ENCODE data around the gene CNOT6L. TPM values are rescaled to one million over a fixed set of nuclear protein-coding genes. Genes with fewer than 3 reads are reported as not detected.

Gene CNOT6L
- total and polyA plus RNA-seq, 2 of the 4 experiments (the other 2 are of a cell fraction): 3.5 to 21.1 TPM

DNA sequence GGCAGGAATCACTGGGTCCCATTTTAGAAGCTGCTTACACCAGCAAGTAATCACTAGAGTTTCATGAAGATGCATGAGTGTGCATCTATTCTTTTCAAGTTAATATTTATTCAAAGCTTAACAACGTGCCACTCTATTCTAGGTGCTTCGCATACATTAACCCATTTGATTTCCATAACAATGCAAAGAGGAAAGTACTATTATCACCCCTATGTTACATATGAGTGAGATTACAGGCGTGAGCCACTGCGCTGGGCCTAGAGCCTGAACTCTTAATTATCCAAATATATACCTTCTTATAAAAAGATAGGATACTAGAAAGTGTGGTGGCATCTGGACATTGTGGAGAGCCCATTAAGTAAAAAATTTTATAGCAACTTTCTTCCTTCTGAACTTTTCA lies 148.1 kb downstream of the CNOT6L start:
- DNase-seq: no peak
- no peak overlapping the region for H3K27ac ChIP-seq (ENCODE audit: insufficient read depth, low read length)
- no peak overlapping the region for H3K56ac ChIP-seq (ENCODE audit: extremely low read depth, insufficient read depth, low read length)
- no peaks in the 10 kb centered on the region for H3K79me1 ChIP-seq (ENCODE audit: low read depth in 1 of 2, low read length in 2 of 2)
- no peak overlapping the region for H4K91ac ChIP-seq (ENCODE audit: insufficient read depth, low read depth, low read length)
- H3K27me3 ChIP-seq (ENCODE audit: control insufficient read depth, insufficient read depth, low read length): no peaks in the 10 kb centered on the region; the same call in 1 of the 2 replicates
- H3K18ac ChIP-seq (ENCODE audit: low read depth, low read length): no peak overlapping the region
- no peak for ATAC-seq (ENCODE audit: low read depth)
- H3K9me3 ChIP-seq (ENCODE audit: control insufficient read depth, insufficient read depth, low read length): no peaks in the 10 kb centered on the region
- BruUV-seq (replicated peaks): no TSS peak
- H3K36me3 ChIP-seq (ENCODE audit: control insufficient read depth, insufficient read depth, low read length): no peaks in the 10 kb centered on the region
- H2AK9ac ChIP-seq (replicated peaks; ENCODE audit: low read depth, low read length, poor library complexity): no peak overlapping the region
- ChIA-PET CTCF (interaction anchor here (1.1 kb wide), 1 partner anchor 27 kb away, joined by 3 read pairs; no protein-coding TSS in a partner anchor), POLR2A (ENCODE audit: unreplicated experiment) (no interaction called here)
- intact Hi-C loops (cut with micrococcal nuclease): no loop called here
- no peak overlapping the region for H2BK5ac ChIP-seq (ENCODE audit: low read depth, low read length, poor library complexity, severe bottlenecking)
- WGBS, 2 experiments (ENCODE audit: extremely low coverage in 2 of 2, insufficient read length in 1 of 2): no CpG with 5 or more reads among the region's 4 CpGs
- no peak overlapping the region for H3K4me3 ChIP-seq (ENCODE audit: insufficient read depth, low read depth, low read length)
- H3K9me1 ChIP-seq (ENCODE audit: insufficient read depth, low read length): no peaks in the 10 kb centered on the region
- no peak overlapping the region for H2BK15ac ChIP-seq (ENCODE audit: low read depth, low read length)
- dilution Hi-C loops (cut with HindIII; ENCODE audit: low sequenced_read_pairs, unreplicated experiment): no loop called here
- H2BK120ac ChIP-seq (ENCODE audit: low read depth, low read length): no peak overlapping the region
- H4K20me1 ChIP-seq (ENCODE audit: insufficient read depth, low read length): no peaks in the 10 kb centered on the region
- H3K4me2 ChIP-seq (ENCODE audit: low read depth, low read length): no peak overlapping the region
- H4K8ac ChIP-seq (ENCODE audit: low read depth in 2 of 2, low read length in 2 of 2): no peak overlapping the region
- in situ Hi-C loops (cut with MboI; ENCODE audit: low sequenced_read_pairs): no loop called here
- H3K9ac ChIP-seq (ENCODE audit: low read depth, low read length): no peak overlapping the region
- no peak overlapping the region for H2AFZ ChIP-seq (replicated peaks; ENCODE audit: low read length, poor library complexity)
- H3K4me1 ChIP-seq (ENCODE audit: control insufficient read depth, insufficient read depth, low read length): no peaks in the 10 kb centered on the region
- no peak overlapping the region for H3K14ac ChIP-seq (replicated peaks; ENCODE audit: low read depth, low read length)
- no peak overlapping the region for H2BK20ac ChIP-seq (ENCODE audit: low read depth, low read length)
- no peak overlapping the region for H3K4ac ChIP-seq (ENCODE audit: low read depth, low read length)
- TF ChIP-seq CHD1 (IDR thresholded peaks at IDR 0.05; ENCODE audit: low read depth, low read length) (no peak), RAD21 (IDR thresholded peaks at IDR 0.05; ENCODE audit: low read length) (no peak), NFE2L2 (IDR thresholded peaks at IDR 0.05; ENCODE audit: low read depth, low read length) (no peak), MAFK (IDR thresholded peaks at IDR 0.05; ENCODE audit: low read depth, low read length) (no peak), POLR2A (IDR thresholded peaks at IDR 0.05; ENCODE audit: low read depth, low read length) (no peak), RFX5 (IDR thresholded peaks at IDR 0.05; ENCODE audit: low read depth, low read length) (no peak), SMC3 (IDR thresholded peaks at IDR 0.05; ENCODE audit: low read depth, low read length) (no peak), MAZ (IDR thresholded peaks at IDR 0.05; ENCODE audit: borderline replicate concordance, low read depth, low read length) (no peak), MXI1 (IDR thresholded peaks at IDR 0.05; ENCODE audit: borderline replicate concordance, low read depth, low read length) (no peak), RCOR1 (IDR thresholded peaks at IDR 0.05; ENCODE audit: insufficient replicate concordance, low read length) (no peak), FOS (IDR thresholded peaks at IDR 0.05; ENCODE audit: low read depth, low read length) (no peak), CEBPB (IDR thresholded peaks at IDR 0.05; ENCODE audit: low read depth, low read length) (no peak), BHLHE40 (IDR thresholded peaks at IDR 0.05; ENCODE audit: low read depth, low read length) (no peak)
- TF ChIP-seq, protein P1, sequence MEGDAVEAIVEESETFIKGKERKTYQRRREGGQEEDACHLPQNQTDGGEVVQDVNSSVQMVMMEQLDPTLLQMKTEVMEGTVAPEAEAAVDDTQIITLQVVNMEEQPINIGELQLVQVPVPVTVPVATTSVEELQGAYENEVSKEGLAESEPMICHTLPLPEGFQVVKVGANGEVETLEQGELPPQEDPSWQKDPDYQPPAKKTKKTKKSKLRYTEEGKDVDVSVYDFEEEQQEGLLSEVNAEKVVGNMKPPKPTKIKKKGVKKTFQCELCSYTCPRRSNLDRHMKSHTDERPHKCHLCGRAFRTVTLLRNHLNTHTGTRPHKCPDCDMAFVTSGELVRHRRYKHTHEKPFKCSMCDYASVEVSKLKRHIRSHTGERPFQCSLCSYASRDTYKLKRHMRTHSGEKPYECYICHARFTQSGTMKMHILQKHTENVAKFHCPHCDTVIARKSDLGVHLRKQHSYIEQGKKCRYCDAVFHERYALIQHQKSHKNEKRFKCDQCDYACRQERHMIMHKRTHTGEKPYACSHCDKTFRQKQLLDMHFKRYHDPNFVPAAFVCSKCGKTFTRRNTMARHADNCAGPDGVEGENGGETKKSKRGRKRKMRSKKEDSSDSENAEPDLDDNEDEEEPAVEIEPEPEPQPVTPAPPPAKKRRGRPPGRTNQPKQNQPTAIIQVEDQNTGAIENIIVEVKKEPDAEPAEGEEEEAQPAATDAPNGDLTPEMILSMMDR (conservative IDR thresholded peaks at IDR 0.05; ENCODE audit: low read depth, low read length): no peak
- TF ChIP-seq, protein P2, sequence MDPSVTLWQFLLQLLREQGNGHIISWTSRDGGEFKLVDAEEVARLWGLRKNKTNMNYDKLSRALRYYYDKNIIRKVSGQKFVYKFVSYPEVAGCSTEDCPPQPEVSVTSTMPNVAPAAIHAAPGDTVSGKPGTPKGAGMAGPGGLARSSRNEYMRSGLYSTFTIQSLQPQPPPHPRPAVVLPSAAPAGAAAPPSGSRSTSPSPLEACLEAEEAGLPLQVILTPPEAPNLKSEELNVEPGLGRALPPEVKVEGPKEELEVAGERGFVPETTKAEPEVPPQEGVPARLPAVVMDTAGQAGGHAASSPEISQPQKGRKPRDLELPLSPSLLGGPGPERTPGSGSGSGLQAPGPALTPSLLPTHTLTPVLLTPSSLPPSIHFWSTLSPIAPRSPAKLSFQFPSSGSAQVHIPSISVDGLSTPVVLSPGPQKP (IDR thresholded peaks at IDR 0.05; ENCODE audit: borderline replicate concordance, low read depth, low read length): no peak
- TF ChIP-seq, protein P3, sequence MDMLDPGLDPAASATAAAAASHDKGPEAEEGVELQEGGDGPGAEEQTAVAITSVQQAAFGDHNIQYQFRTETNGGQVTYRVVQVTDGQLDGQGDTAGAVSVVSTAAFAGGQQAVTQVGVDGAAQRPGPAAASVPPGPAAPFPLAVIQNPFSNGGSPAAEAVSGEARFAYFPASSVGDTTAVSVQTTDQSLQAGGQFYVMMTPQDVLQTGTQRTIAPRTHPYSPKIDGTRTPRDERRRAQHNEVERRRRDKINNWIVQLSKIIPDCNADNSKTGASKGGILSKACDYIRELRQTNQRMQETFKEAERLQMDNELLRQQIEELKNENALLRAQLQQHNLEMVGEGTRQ (IDR thresholded peaks at IDR 0.05; ENCODE audit: low read depth, low read length): no peak
- no peak overlapping the region for H3K23ac ChIP-seq (ENCODE audit: low read depth, low read length)
- no peak overlapping the region for H2AK5ac ChIP-seq (ENCODE audit: low read depth, low read length)
- H4K5ac ChIP-seq (ENCODE audit: low read depth, low read length): no peak overlapping the region
